ENCODE results near the gene RNF121.

DNA sequence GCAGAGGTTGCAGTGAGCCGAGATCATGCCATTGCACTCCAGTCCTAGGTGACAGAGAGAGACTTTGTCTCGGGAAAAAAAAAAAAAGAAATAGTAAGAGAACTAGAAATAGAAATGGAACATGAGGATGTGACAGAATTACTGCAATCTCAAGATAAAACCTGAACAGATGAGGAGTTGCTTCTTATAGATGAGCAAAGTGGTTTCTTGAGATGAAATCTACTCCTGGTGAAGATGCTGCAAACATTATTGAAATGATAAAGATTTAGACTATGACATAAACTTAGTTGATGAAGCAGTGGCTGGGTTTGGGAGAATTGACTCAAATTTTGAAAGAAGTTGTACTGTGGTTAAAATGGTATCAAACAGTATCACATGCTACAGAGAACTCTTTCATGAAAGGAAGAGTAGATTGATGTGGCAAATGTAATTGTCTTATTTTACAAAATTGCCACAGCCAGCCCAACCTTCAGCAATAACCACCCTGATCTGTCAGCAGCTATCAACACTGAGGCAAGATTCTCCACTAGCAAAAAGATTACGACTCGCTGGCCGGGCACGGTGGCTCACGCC is 14.1 kb upstream of the RNF121 start:
- TF ChIP-seq, protein P1, sequence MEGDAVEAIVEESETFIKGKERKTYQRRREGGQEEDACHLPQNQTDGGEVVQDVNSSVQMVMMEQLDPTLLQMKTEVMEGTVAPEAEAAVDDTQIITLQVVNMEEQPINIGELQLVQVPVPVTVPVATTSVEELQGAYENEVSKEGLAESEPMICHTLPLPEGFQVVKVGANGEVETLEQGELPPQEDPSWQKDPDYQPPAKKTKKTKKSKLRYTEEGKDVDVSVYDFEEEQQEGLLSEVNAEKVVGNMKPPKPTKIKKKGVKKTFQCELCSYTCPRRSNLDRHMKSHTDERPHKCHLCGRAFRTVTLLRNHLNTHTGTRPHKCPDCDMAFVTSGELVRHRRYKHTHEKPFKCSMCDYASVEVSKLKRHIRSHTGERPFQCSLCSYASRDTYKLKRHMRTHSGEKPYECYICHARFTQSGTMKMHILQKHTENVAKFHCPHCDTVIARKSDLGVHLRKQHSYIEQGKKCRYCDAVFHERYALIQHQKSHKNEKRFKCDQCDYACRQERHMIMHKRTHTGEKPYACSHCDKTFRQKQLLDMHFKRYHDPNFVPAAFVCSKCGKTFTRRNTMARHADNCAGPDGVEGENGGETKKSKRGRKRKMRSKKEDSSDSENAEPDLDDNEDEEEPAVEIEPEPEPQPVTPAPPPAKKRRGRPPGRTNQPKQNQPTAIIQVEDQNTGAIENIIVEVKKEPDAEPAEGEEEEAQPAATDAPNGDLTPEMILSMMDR (conservative IDR thresholded peaks at IDR 0.05 in 1 of 2, IDR thresholded peaks at IDR 0.05 in 1 of 2; ENCODE audit: low read depth in 1 of 2, low read length in 2 of 2), result no peak
- no peak for TF ChIP-seq EZH2 (IDR thresholded peaks at IDR 0.05; ENCODE audit: low read length, missing control alignments)

Data from fibroblast of lung (primary cell).